Activated T-cell treated with anti-CD3 and anti-CD28 coated beads, Interleukin-2, amount 50 U/mL, for 72 hours (primary cell): ENCODE data around the gene CYP26B1. TPM values are rescaled to one million over a fixed set of nuclear protein-coding genes. Genes with fewer than 3 reads are reported as not detected.

ENCODE experiments used
- ATAC-seq, 2 donors: fragments of 150-1000 bp; cut with Tn5 transposase; replicated peaks in 1 of 2; 2 replicates each; pipeline ENCODE4 v1.10.0; 2021; ENCODE audit warnings: moderate library complexity in 2 of 2, mild to moderate bottlenecking in 1 of 2
- DNase-seq, 2 donors: peaks; one replicate each; pipeline ENCODE4 v3.0.0; 2021 to 2022; ENCODE audit warnings: mixed read lengths in 1 of 2
- H3K27ac Mint-ChIP-seq: one replicate; pipeline ENCODE4 v1.8.0; 2022; ENCODE audit warnings: mild to moderate bottlenecking, moderate library complexity, mixed read lengths
- H3K27me3 Mint-ChIP-seq: one replicate; pipeline ENCODE4 v1.8.0; 2022; ENCODE audit warnings: low read depth, mixed read lengths
- H3K36me3 Mint-ChIP-seq, 2 donors: one replicate each; pipeline ENCODE4 v1.8.0; 2022; ENCODE audit warnings: mixed read lengths in 2 of 2, mild to moderate bottlenecking in 1 of 2; ENCODE audit not compliant: insufficient read depth in 2 of 2
- H3K4me1 Mint-ChIP-seq: one replicate; pipeline ENCODE4 v1.8.0; 2022; ENCODE audit warnings: low read depth, mixed read lengths
- H3K4me3 Mint-ChIP-seq, 2 donors: one replicate each; pipeline ENCODE4 v1.8.0; 2022; ENCODE audit warnings: mild to moderate bottlenecking in 2 of 2, mixed read lengths in 2 of 2, moderate library complexity in 2 of 2
- H3K9me3 Mint-ChIP-seq, 2 donors: one replicate each; pipeline ENCODE4 v1.8.0; 2022; ENCODE audit warnings: mixed read lengths in 2 of 2
- total RNA-seq, 2 donors: library from RNA; stranded (reverse); gene quantifications; one replicate each; pipeline ENCODE4 v1.2.3, GENCODE V29; 2022

Gene CYP26B1
- total RNA-seq, 2 donors from 2014 or later: not detected

GRCh38 chr2:72113847-72114692 is 33.6 kb downstream of the CYP26B1 start:
- Mint-ChIP-seq H3K4me1 (no peaks in the 10 kb centered on the region), H3K36me3 (no peaks in the 10 kb centered on the region), H3K27ac (no peak overlapping the region), H3K4me3 (no peak overlapping the region), H3K9me3 (no peaks in the 10 kb centered on the region), H3K27me3 (peaks cover 4% of the 10 kb centered on the region)
- ATAC-seq (no peak), DNase-seq (no peak)

GRCh38 chr2:72112981-72113846 is 34.4 kb downstream of the CYP26B1 start:
- Mint-ChIP-seq H3K4me1 (no peaks in the 10 kb centered on the region), H3K4me3 (no peak overlapping the region), H3K9me3 (no peaks in the 10 kb centered on the region), H3K36me3 (no peaks in the 10 kb centered on the region), H3K27ac (no peak overlapping the region), H3K27me3 (peaks cover 7% of the 10 kb centered on the region)
- no peak for ATAC-seq
- DNase-seq: no peak

GRCh38 chr2:72112401-72112800 is 35.3 kb downstream of the CYP26B1 start:
- no peak for ATAC-seq
- DNase-seq: no peak
- Mint-ChIP-seq H3K4me3 (no peak overlapping the region), H3K27ac (no peak overlapping the region), H3K36me3 (no peaks in the 10 kb centered on the region), H3K9me3 (no peaks in the 10 kb centered on the region), H3K4me1 (no peaks in the 10 kb centered on the region), H3K27me3 (peaks cover 7% of the 10 kb centered on the region)

GRCh38 chr2:72111061-72111460 is 36.6 kb downstream of the CYP26B1 start:
- Mint-ChIP-seq H3K27ac (no peak overlapping the region), H3K36me3 (no peaks in the 10 kb centered on the region), H3K4me3 (no peak overlapping the region), H3K4me1 (no peaks in the 10 kb centered on the region), H3K27me3 (peaks cover 7% of the 10 kb centered on the region), H3K9me3 (no peaks in the 10 kb centered on the region)
- DNase-seq (no peak), ATAC-seq (no peak)

- no peak overlapping the region for H3K27ac Mint-ChIP-seq
- no peaks in the 10 kb centered on the region for H3K9me3 Mint-ChIP-seq
- H3K36me3 Mint-ChIP-seq: no peaks in the 10 kb centered on the region
- H3K4me1 Mint-ChIP-seq: no peaks in the 10 kb centered on the region
- no peak overlapping the region for H3K4me3 Mint-ChIP-seq
- H3K27me3 Mint-ChIP-seq: peaks cover 7% of the 10 kb centered on the region
- ATAC-seq: no peak
- DNase-seq: no peak
Observed at GRCh38 chr2:72109904-72110303, 37.8 kb downstream of the CYP26B1 start.

GRCh38 chr2:72109291-72109690 is 38.4 kb downstream of the CYP26B1 start:
- Mint-ChIP-seq H3K27ac (no peak overlapping the region), H3K4me1 (no peaks in the 10 kb centered on the region), H3K9me3 (no peaks in the 10 kb centered on the region), H3K27me3 (peaks cover 7% of the 10 kb centered on the region), H3K36me3 (no peaks in the 10 kb centered on the region), H3K4me3 (no peak overlapping the region)
- ATAC-seq (no peak), DNase-seq (no peak)

GRCh38 chr2:72108121-72108520 is 39.5 kb downstream of the CYP26B1 start:
- H3K4me3 Mint-ChIP-seq: no peak overlapping the region
- no peak overlapping the region for H3K27ac Mint-ChIP-seq
- no peaks in the 10 kb centered on the region for H3K4me1 Mint-ChIP-seq
- H3K36me3 Mint-ChIP-seq: no peaks in the 10 kb centered on the region
- no peaks in the 10 kb centered on the region for H3K9me3 Mint-ChIP-seq
- no peak for ATAC-seq
- peaks cover 9% of the 10 kb centered on the region for H3K27me3 Mint-ChIP-seq
- DNase-seq: no peak

GRCh38 chr2:72106978-72107377 is 40.7 kb downstream of the CYP26B1 start:
- no peak overlapping the region for H3K27ac Mint-ChIP-seq
- H3K27me3 Mint-ChIP-seq: peaks cover 17% of the 10 kb centered on the region
- ATAC-seq (no peak), DNase-seq (no peak)
- no peak overlapping the region for H3K4me3 Mint-ChIP-seq
- H3K36me3 Mint-ChIP-seq: no peaks in the 10 kb centered on the region
- no peaks in the 10 kb centered on the region for H3K4me1 Mint-ChIP-seq
- no peaks in the 10 kb centered on the region for H3K9me3 Mint-ChIP-seq

- ATAC-seq (no peak), DNase-seq (no peak)
- no peak overlapping the region for H3K27ac Mint-ChIP-seq
- H3K4me3 Mint-ChIP-seq: no peak overlapping the region
- no peaks in the 10 kb centered on the region for H3K4me1 Mint-ChIP-seq
- peaks cover 22% of the 10 kb centered on the region for H3K27me3 Mint-ChIP-seq
- H3K9me3 Mint-ChIP-seq: no peaks in the 10 kb centered on the region
- H3K36me3 Mint-ChIP-seq: no peaks in the 10 kb centered on the region
Observed at GRCh38 chr2:72104821-72105588, 42.7 kb downstream of the CYP26B1 start.

- DNase-seq: no peak
- Mint-ChIP-seq H3K4me3 (no peak overlapping the region), H3K9me3 (no peaks in the 10 kb centered on the region), H3K36me3 (no peaks in the 10 kb centered on the region), H3K4me1 (no peaks in the 10 kb centered on the region), H3K27ac (no peak overlapping the region), H3K27me3 (peaks cover 22% of the 10 kb centered on the region)
- ATAC-seq: no peak
Observed at GRCh38 chr2:72103690-72104089, 44.0 kb downstream of the CYP26B1 start.

GRCh38 chr2:72103161-72103560 is 44.5 kb downstream of the CYP26B1 start:
- H3K9me3 Mint-ChIP-seq: no peaks in the 10 kb centered on the region

GRCh38 chr2:72098935-72099334 is 48.7 kb downstream of the CYP26B1 start:
- H3K4me3 Mint-ChIP-seq: no peak overlapping the region
- H3K36me3 Mint-ChIP-seq: no peaks in the 10 kb centered on the region
- H3K9me3 Mint-ChIP-seq: no peaks in the 10 kb centered on the region
- H3K27me3 Mint-ChIP-seq: peaks cover 22% of the 10 kb centered on the region
- no peak overlapping the region for H3K27ac Mint-ChIP-seq
- DNase-seq: no peak
- no peak for ATAC-seq
- no peaks in the 10 kb centered on the region for H3K4me1 Mint-ChIP-seq

More at GRCh38 chr2:72103161-72103560, 44.5 kb downstream of the CYP26B1 start:
- no peak for ATAC-seq
- peaks cover 22% of the 10 kb centered on the region for H3K27me3 Mint-ChIP-seq
- H3K4me3 Mint-ChIP-seq: no peak overlapping the region
- H3K4me1 Mint-ChIP-seq: no peaks in the 10 kb centered on the region
- H3K36me3 Mint-ChIP-seq: no peaks in the 10 kb centered on the region
- H3K27ac Mint-ChIP-seq: no peak overlapping the region
- DNase-seq: no peak

- Mint-ChIP-seq H3K36me3 (no peaks in the 10 kb centered on the region), H3K4me3 (no peak overlapping the region), H3K27ac (no peak overlapping the region), H3K4me1 (no peaks in the 10 kb centered on the region), H3K9me3 (no peaks in the 10 kb centered on the region), H3K27me3 (peaks cover 13% of the 10 kb centered on the region)
- ATAC-seq: no peak
- no peak for DNase-seq
Observed at GRCh38 chr2:72097276-72097675, 50.4 kb downstream of the CYP26B1 start.
